Stimulated activated effector memory CD8-positive, alpha-beta T cell treated with anti-CD3 and anti-CD28 coated beads, Interleukin-12 subunit alpha, Interleukin-12 subunit beta, amount 100 ng/mL, for 72 hours (primary cell): ENCODE results near the gene TTC16.

Experiments used
- ATAC-seq: fragments of 150-1000 bp; cut with Tn5 transposase; 2 replicates; pipeline ENCODE4 v1.10.0; 2021
- DNase-seq, 2 donors: peaks; one replicate each; pipeline ENCODE4 v3.0.0; 2021 to 2022; ENCODE audit warnings: low spot score in 2 of 2
- H3K27ac Mint-ChIP-seq: one replicate; pipeline ENCODE4 v1.8.0; 2022; ENCODE audit warnings: mild to moderate bottlenecking, mixed read lengths
- H3K36me3 Mint-ChIP-seq: one replicate; pipeline ENCODE4 v1.8.0; 2022; ENCODE audit warnings: mild to moderate bottlenecking, mixed read lengths
- H3K4me1 Mint-ChIP-seq: one replicate; pipeline ENCODE4 v1.8.0; 2022; ENCODE audit warnings: mixed read lengths
- H3K4me3 Mint-ChIP-seq: one replicate; pipeline ENCODE4 v1.8.0; 2022; ENCODE audit warnings: mild to moderate bottlenecking, mixed read lengths
- H3K9me3 Mint-ChIP-seq: one replicate; pipeline ENCODE4 v1.8.0; 2022; ENCODE audit warnings: mixed read lengths

Gene TTC16

DNA sequence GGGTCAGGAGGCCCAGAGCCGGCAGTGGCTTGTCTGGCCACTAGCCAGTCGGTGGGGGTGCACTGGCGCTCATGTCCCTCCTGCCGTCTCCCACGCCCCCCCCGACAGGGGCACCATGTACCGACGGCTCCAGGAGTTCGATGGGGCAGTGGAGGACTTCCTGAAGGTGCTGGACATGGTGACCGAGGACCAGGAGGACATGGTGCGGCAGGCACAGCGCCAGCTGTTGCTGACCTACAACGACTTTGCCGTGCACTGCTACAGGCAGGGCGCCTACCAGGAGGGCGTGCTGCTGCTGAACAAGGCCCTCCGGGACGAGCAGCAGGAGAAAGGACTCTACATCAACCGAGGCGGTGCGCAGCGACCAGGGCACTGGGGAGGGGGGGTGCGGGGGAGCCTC, 8.1 kb downstream of the TTC16 start:
- Mint-ChIP-seq H3K4me3 (no peak overlapping the region), H3K36me3 (peaks cover 13% of the 10 kb centered on the region), H3K4me1 (peaks cover 27% of the 10 kb centered on the region), H3K9me3 (no peaks in the 10 kb centered on the region), H3K27ac (no peak overlapping the region)
- DNase-seq: no peak
- ATAC-seq: no peak

DNA sequence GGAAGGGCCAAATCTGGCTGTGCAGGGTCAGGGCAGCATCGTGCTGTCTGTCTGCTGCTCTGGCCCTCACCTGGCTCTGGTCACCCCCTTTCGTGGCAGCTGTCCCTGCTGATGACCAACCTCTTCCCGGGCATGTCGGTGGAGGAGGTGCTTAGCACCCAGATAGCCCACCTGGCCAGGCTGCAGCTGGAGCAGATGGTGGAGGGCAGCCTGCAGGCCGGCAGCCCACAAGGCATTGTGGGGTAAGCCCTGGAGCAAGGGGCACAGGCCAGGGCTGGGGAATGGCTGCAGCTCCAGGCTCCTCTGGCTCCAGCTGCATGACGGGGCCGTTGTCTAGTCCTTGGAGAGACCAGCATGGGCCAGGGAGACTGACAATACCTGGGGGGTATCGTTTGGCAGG, 11.0 kb downstream of the TTC16 start:
- Mint-ChIP-seq H3K9me3 (no peaks in the 10 kb centered on the region), H3K4me1 (no peaks in the 10 kb centered on the region), H3K36me3 (peaks cover 6% of the 10 kb centered on the region), H3K27ac (peak overlapping the region; percentile 45), H3K4me3 (no peak overlapping the region)
- ATAC-seq: no peak
- no peak for DNase-seq

- peaks cover 4% of the 10 kb centered on the region for H3K4me1 Mint-ChIP-seq
- H3K36me3 Mint-ChIP-seq: peaks cover 18% of the 10 kb centered on the region
- ATAC-seq (no peak), DNase-seq (no peak)
- no peak overlapping the region for H3K4me3 Mint-ChIP-seq
- peak overlapping the region; percentile 64 for H3K27ac Mint-ChIP-seq
- H3K9me3 Mint-ChIP-seq: no peaks in the 10 kb centered on the region
Observed at GRCh38 chr9:127728808-127729207, 12.9 kb downstream of the TTC16 start.

GRCh38 chr9:127729522-127730256, 13.8 kb downstream of the TTC16 start:
- DNase-seq (no peak), ATAC-seq (no peak)
- peaks cover 21% of the 10 kb centered on the region for H3K36me3 Mint-ChIP-seq
- peak overlapping the region; percentile 64 for H3K27ac Mint-ChIP-seq
- no peak overlapping the region for H3K4me3 Mint-ChIP-seq
- peaks cover 10% of the 10 kb centered on the region for H3K4me1 Mint-ChIP-seq
- no peaks in the 10 kb centered on the region for H3K9me3 Mint-ChIP-seq

- Mint-ChIP-seq H3K36me3 (peaks cover 24% of the 10 kb centered on the region), H3K9me3 (no peaks in the 10 kb centered on the region), H3K4me3 (no peak overlapping the region), H3K27ac (peak overlapping the region; percentile 64), H3K4me1 (peaks cover 10% of the 10 kb centered on the region)
- no peak for ATAC-seq
- no peak for DNase-seq
Observed at GRCh38 chr9:127730262-127730661, 14.4 kb downstream of the TTC16 start.

- peaks cover 27% of the 10 kb centered on the region for H3K36me3 Mint-ChIP-seq
- no peak overlapping the region for H3K4me3 Mint-ChIP-seq
Observed at GRCh38 chr9:127730799-127731410, 15.0 kb downstream of the TTC16 start.

GRCh38 chr9:127731938-127732337, 16.1 kb downstream of the TTC16 start:
- Mint-ChIP-seq H3K27ac (no peak overlapping the region), H3K9me3 (no peaks in the 10 kb centered on the region)
- ATAC-seq: no peak

More at GRCh38 chr9:127730799-127731410, 15.0 kb downstream of the TTC16 start:
- Mint-ChIP-seq H3K9me3 (no peaks in the 10 kb centered on the region), H3K27ac (peak overlapping the region; percentile 64), H3K4me1 (peaks cover 10% of the 10 kb centered on the region)
- no peak for ATAC-seq
- no peak for DNase-seq

DNA sequence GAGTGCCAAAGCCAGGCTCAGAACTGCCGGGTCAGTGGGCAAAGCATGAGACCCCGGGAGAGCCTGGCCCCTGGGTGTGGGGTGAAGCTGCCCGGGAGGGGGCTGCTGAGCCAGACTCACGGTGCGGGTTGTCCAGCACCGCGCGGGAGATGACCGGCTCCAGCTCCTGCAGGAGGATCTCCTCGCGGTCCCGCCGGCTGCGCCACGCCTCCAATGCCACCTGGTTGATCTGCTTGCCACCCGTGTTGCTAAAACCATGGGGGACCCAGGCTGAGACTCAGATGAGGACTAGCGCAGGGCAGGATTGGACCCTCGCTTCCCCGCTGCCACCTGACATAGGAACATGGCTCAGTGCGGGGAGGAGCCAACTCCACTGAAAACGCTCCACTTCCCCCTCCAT, 16.6 kb downstream of the TTC16 start:
- Mint-ChIP-seq H3K27ac (no peak overlapping the region), H3K36me3 (peaks cover 34% of the 10 kb centered on the region), H3K9me3 (no peaks in the 10 kb centered on the region), H3K4me3 (no peak overlapping the region), H3K4me1 (peaks cover 10% of the 10 kb centered on the region)
- ATAC-seq: no peak
- no peak for DNase-seq

More at GRCh38 chr9:127731938-127732337, 16.1 kb downstream of the TTC16 start:
- Mint-ChIP-seq H3K36me3 (peaks cover 34% of the 10 kb centered on the region), H3K4me3 (no peak overlapping the region), H3K4me1 (peaks cover 10% of the 10 kb centered on the region)
- no peak for DNase-seq

DNA sequence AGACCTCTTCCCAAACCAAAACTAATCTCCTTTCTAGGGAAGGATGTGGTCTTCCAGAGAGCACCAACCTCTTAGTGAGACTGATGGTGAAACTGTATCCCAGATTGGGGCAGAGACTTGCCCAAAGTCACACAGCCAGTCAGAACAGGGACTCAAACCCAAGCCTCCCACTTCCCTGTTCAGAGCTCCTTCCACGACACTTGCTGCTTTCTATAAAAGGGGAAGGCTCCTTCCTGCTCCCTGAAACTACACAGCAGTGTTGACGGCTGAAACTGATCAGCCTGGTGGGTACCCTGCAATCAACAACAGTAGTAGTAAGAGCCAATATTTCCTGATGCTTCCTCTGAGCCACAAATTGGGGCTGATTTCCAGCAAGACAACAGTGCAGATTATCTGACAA, 17.7 kb downstream of the TTC16 start:
- peak overlapping the region; percentile 73 for H3K4me3 Mint-ChIP-seq
- peaks cover 10% of the 10 kb centered on the region for H3K4me1 Mint-ChIP-seq
- H3K36me3 Mint-ChIP-seq: peaks cover 45% of the 10 kb centered on the region
- ATAC-seq (no peak), DNase-seq (no peak)
- peak overlapping the region; percentile 59 for H3K27ac Mint-ChIP-seq
- H3K9me3 Mint-ChIP-seq: no peaks in the 10 kb centered on the region

DNA sequence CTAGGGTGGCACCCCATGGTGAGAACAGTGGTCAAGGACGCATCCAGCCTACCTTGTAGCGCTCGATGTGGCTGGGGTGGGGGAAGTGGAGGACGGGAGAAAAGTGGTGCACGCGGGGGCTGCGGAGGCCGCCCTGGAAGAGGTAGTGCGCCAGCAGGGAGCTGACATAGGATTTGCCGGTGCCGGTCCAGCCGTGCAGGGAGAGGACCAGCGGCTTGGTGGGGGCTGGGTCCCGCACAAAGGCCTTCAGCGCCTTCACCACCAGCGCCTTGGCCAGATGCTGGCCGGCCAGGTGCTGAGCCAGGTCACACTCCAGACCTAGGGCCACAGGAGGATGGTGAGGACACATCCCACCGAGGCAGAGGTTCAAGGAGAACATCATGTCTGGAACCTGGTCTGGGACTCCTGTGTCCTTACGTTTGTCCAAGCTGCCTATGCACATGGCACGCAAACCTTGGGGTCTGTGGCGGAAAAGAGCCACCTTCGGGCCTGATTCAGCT, 18.4 kb downstream of the TTC16 start:
- H3K4me3 Mint-ChIP-seq: peak overlapping the region; percentile 73
- peaks cover 10% of the 10 kb centered on the region for H3K4me1 Mint-ChIP-seq
- peak overlapping the region; percentile 59 for H3K27ac Mint-ChIP-seq
- H3K36me3 Mint-ChIP-seq: peaks cover 52% of the 10 kb centered on the region
- no peaks in the 10 kb centered on the region for H3K9me3 Mint-ChIP-seq
- ATAC-seq (no peak), DNase-seq (no peak)

- Mint-ChIP-seq H3K36me3 (peaks cover 59% of the 10 kb centered on the region), H3K4me1 (peaks cover 10% of the 10 kb centered on the region), H3K27ac (peak within 1 kb of the TSS; percentile 90), H3K9me3 (no peaks in the 10 kb centered on the region), H3K4me3 (peak within 1 kb of the TSS; percentile 73)
- peak; percentile 95 to 98 for DNase-seq
- ATAC-seq: peak; percentile 94
Observed at GRCh38 chr9:127734747-127735529, 19.1 kb downstream of the TTC16 start, which contains the start of gene TOR2A. TOR2A (minus strand) TSS chr9:127735294; CDS start chr9:127735270, 24 bp downstream.

DNA sequence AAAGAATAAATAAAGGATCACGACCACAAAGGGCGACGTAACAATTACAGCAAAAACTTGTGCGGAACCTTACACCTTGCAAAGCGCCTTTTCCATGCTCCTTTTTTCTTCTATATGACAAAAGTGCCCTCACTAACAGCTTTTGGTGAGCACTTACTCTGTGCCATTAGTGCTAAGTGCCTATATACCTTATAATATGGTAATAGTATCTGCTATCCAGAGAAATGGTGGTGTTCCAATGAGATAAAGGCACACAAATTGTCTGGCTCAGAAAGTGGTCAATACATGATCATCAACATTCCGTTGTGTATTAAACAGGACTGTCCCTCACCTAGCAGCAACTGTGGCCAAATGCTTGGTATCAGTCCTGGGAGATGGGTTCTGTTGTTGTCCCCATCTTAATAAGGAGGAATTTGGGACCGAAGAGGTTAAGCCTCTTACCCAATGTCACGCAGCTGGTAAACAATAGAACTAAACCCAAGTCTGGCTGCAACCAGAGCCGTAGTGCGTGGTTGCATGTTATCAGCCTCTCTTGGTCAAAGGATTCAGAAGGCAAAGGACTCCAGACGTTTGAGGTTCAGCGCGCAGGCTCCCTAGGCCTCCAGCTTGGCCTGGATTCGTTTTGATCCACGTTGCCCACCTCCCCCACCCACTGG, 19.8 kb downstream of the TTC16 start:
- H3K36me3 Mint-ChIP-seq: peaks cover 66% of the 10 kb centered on the region
- peaks cover 10% of the 10 kb centered on the region for H3K4me1 Mint-ChIP-seq
- DNase-seq (no peak), ATAC-seq (no peak)
- no peaks in the 10 kb centered on the region for H3K9me3 Mint-ChIP-seq
- H3K27ac Mint-ChIP-seq: peak overlapping the region; percentile 90
- H3K4me3 Mint-ChIP-seq: peak overlapping the region; percentile 73

GRCh38 chr9:127738666-127739065, 22.8 kb downstream of the TTC16 start:
- DNase-seq: no peak
- peak overlapping the region; percentile 6 for H3K27ac Mint-ChIP-seq
- ATAC-seq: no peak
- peaks cover 86% of the 10 kb centered on the region for H3K36me3 Mint-ChIP-seq
- peaks cover 7% of the 10 kb centered on the region for H3K4me1 Mint-ChIP-seq
- no peaks in the 10 kb centered on the region for H3K9me3 Mint-ChIP-seq
- no peak overlapping the region for H3K4me3 Mint-ChIP-seq

DNA sequence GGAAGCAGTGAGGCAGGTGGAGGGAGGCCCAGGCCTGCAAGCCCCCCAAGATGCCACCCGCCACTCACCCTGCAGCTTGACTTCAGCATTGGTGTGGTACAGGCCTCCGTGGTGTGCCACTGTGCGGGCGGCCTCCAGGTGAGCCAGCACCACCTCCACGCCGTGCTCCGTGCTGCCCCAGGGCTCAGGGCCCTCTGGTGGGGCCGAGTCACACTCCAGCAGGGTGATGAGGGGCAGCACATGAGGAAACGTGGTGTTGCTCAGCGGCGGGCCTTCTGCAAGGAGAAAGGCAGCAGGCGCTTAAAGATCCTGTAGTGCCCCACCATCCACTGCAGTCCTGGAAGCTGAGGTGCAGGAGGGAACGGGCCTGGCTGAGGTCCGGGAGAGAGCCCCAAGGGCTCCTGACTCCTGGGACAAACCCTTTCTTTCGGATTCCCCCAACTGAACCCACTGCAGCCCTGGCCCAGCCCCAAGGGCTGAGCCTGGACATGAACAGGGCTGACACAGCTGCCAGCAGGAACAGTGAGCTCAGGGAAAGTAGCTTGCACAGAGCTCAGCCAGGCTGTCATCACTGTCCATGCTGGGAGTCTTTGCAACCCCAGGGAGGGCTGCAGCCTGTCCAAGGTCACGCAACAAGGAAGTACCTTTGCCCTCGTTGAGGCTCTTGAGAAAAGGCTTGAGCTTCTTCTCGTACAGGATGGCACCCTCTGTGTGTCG, 23.9 kb downstream of the TTC16 start:
- peaks cover 92% of the 10 kb centered on the region for H3K36me3 Mint-ChIP-seq
- peak overlapping the region; percentile 84 for H3K27ac Mint-ChIP-seq
- ATAC-seq (no peak), DNase-seq (no peak)
- no peaks in the 10 kb centered on the region for H3K4me1 Mint-ChIP-seq
- no peak overlapping the region for H3K4me3 Mint-ChIP-seq
- H3K9me3 Mint-ChIP-seq: no peaks in the 10 kb centered on the region
